Loucy (cell line): Measurements from ENCODE around the gene MAP6.
A peak's percentile ranks its signal among the peaks of the same experiment; 100 is the strongest.

Source experiments
- H2AFZ ChIP-seq: fragments of 200-600 bp; sonication (generic); 2 replicates; pipeline ENCODE4 v1.6.0; 2016; ENCODE audit warnings: antibody characterized with exemption, mild to moderate bottlenecking, low read length, moderate library complexity
- H3F3A ChIP-seq: fragments of 200-600 bp; 2 replicates; pipeline ENCODE4 v1.6.0; 2016; ENCODE audit warnings: antibody characterized with exemption, low read depth, mild to moderate bottlenecking
- H3K27me3 ChIP-seq: fragments of 200-600 bp; sonication (generic); 2 replicates; pipeline ENCODE4 v1.6.1; 2014; ENCODE audit warnings: low read length, mild to moderate bottlenecking; ENCODE audit not compliant: insufficient read depth, poor library complexity, severe bottlenecking
- H3K36me3 ChIP-seq: fragments of 200-600 bp; sonication (generic); 2 replicates; pipeline ENCODE4 v1.6.1; 2016; ENCODE audit warnings: low read length; ENCODE audit not compliant: insufficient read depth
- H3K4me1 ChIP-seq: fragments of 200-600 bp; sonication (generic); 2 replicates; pipeline ENCODE4 v1.5.1; 2014; ENCODE audit warnings: low read length, mild to moderate bottlenecking; ENCODE audit not compliant: insufficient read depth, poor library complexity, severe bottlenecking
- H3K4me2 ChIP-seq: fragments of 200-600 bp; sonication (generic); 2 replicates; pipeline ENCODE4 v1.6.0; 2014; ENCODE audit warnings: antibody characterized with exemption, low read length, low read depth, mild to moderate bottlenecking; ENCODE audit not compliant: poor library complexity, severe bottlenecking
- H3K4me3 ChIP-seq: fragments of 200-600 bp; sonication (generic); 2 replicates; pipeline ENCODE4 v1.5.1; 2014; ENCODE audit warnings: low read length, mild to moderate bottlenecking, mixed read lengths; ENCODE audit not compliant: poor library complexity, severe bottlenecking
- H3K79me2 ChIP-seq: fragments of 200-600 bp; sonication (generic); 2 replicates; pipeline ENCODE4 v1.6.1; 2014; ENCODE audit warnings: low read length; ENCODE audit not compliant: insufficient read depth
- H3K9ac ChIP-seq: fragments of 200-600 bp; sonication (generic); 2 replicates; pipeline ENCODE4 v1.6.0; 2014; ENCODE audit warnings: mild to moderate bottlenecking, low read depth, low read length, moderate library complexity; ENCODE audit not compliant: poor library complexity, severe bottlenecking
- H3K9me2 ChIP-seq: fragments of 200-600 bp; sonication (generic); replicated peaks from 2 replicates; pipeline ENCODE4 v1.6.1; 2016; ENCODE audit warnings: low read depth, low read length, mixed read lengths
- H3K9me3 ChIP-seq: fragments of 200-600 bp; sonication (generic); 2 replicates; pipeline ENCODE4 v1.6.1; 2014; ENCODE audit warnings: mild to moderate bottlenecking, antibody characterized with exemption, low read length, low read depth; ENCODE audit not compliant: insufficient read depth
- H4K20me1 ChIP-seq: fragments of 200-600 bp; sonication (generic); 2 replicates; pipeline ENCODE4 v1.6.0; 2014; ENCODE audit warnings: antibody characterized with exemption, low read length, mild to moderate bottlenecking; ENCODE audit not compliant: insufficient read depth, poor library complexity, severe bottlenecking
- EZH2phosphoT487 ChIP-seq: fragments of 200-600 bp; IDR thresholded peaks from 2 replicates; pipeline ENCODE4 v1.6.1; 2018; ENCODE audit warnings: antibody characterized with exemption, mild to moderate bottlenecking, moderate library complexity, borderline replicate concordance
- TF ChIP-seq, protein P1 (sequence below): fragments of 200-600 bp; sonication (generic); conservative IDR thresholded peaks from 2 replicates; pipeline ENCODE4 v1.5.1; 2014; ENCODE audit warnings: mild to moderate bottlenecking, antibody characterized with exemption, low read length

Gene MAP6

DNA sequence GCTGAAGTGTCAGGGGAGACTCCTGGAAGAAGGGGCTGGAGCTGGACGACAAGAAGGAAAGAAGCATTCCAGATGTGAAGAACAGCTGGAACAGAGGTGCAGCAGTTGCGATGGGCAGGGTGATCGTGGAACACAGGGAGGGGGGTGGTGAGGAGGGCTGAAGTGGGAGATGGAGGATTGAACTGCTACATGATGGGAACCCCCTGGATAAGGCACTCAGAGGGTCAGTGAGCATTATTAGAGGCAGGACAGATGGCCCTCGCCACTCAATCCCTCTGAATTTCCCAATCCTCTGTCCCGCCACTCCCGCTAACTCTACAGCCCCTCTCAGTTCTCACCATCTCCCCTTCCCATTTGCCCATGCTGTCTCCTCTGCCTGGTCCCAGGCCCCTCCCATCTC, 92.8 kb downstream of the MAP6 start:
- Histone ChIP-seq H3K36me3 (no peaks in the 10 kb centered on the region), H3K4me1 (no peaks in the 10 kb centered on the region), H2AFZ (no peak overlapping the region), H3K27me3 (no peaks in the 10 kb centered on the region), H3K9me2 (no peaks in the 10 kb centered on the region), H3K4me3 (no peak overlapping the region), H3K9ac (no peak overlapping the region), H3K4me2 (no peak overlapping the region), H3F3A (no peaks in the 10 kb centered on the region), H3K79me2 (no peaks in the 10 kb centered on the region), H3K9me3 (no peaks in the 10 kb centered on the region), H4K20me1 (no peaks in the 10 kb centered on the region)
- TF ChIP-seq EZH2phosphoT487 = no peak
- TF ChIP-seq, protein P1, sequence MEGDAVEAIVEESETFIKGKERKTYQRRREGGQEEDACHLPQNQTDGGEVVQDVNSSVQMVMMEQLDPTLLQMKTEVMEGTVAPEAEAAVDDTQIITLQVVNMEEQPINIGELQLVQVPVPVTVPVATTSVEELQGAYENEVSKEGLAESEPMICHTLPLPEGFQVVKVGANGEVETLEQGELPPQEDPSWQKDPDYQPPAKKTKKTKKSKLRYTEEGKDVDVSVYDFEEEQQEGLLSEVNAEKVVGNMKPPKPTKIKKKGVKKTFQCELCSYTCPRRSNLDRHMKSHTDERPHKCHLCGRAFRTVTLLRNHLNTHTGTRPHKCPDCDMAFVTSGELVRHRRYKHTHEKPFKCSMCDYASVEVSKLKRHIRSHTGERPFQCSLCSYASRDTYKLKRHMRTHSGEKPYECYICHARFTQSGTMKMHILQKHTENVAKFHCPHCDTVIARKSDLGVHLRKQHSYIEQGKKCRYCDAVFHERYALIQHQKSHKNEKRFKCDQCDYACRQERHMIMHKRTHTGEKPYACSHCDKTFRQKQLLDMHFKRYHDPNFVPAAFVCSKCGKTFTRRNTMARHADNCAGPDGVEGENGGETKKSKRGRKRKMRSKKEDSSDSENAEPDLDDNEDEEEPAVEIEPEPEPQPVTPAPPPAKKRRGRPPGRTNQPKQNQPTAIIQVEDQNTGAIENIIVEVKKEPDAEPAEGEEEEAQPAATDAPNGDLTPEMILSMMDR = no peak

DNA sequence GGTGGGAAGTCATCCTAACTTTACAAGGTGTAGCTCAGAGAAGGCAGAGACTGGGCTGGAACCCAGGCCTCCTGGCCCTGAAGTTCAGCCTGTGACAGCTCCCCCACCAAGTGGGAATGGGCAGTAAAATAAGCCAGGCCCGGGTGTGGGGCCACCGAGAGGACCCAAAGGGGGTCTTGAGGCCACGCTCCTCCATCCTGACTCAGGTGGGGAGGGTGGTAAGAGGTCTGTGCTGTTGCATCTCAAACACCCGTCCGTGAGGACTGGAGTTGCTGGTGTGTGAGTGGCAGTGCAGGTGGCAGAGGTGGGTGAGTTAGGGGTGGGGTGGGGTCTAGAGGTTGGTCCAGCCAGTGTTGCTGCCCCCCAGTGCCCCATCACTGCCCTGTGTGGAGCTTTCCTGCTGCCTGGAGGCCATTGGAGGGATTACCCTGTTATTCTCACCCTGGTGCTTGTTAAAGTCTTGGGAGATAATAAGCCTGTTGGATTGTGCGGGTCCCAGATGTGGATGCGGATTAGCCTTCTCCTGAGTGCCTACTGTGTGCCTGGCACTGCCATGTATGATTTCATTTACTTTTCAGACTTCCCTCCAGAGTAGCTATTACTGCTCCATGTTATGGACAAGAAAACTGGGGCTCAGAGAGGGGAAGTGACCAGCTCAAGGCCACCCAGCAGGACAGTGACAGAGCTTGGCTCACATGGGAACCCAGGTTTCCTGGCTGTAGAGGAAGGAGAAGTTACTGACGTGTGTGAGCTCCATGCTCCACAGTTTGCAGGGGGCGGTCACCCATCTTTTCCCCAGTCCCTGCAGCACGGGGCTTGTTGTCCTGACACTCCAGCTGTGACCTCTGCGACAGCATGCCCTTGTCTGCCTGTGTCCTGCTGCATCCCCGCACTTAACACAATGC, 93.9 kb downstream of the MAP6 start:
- Histone ChIP-seq H3K9ac (no peak overlapping the region), H3K79me2 (no peaks in the 10 kb centered on the region), H3K9me3 (no peaks in the 10 kb centered on the region), H3K4me2 (no peak overlapping the region), H2AFZ (no peak overlapping the region), H3F3A (no peaks in the 10 kb centered on the region), H3K9me2 (no peaks in the 10 kb centered on the region), H3K4me3 (no peak overlapping the region), H3K4me1 (no peaks in the 10 kb centered on the region), H3K27me3 (no peaks in the 10 kb centered on the region), H3K36me3 (no peaks in the 10 kb centered on the region), H4K20me1 (no peaks in the 10 kb centered on the region)
- TF ChIP-seq EZH2phosphoT487 = no peak
- TF ChIP-seq, protein P1 = 0 out of 2 replicates have a peak, but pooled peaks have one; percentile 15

DNA sequence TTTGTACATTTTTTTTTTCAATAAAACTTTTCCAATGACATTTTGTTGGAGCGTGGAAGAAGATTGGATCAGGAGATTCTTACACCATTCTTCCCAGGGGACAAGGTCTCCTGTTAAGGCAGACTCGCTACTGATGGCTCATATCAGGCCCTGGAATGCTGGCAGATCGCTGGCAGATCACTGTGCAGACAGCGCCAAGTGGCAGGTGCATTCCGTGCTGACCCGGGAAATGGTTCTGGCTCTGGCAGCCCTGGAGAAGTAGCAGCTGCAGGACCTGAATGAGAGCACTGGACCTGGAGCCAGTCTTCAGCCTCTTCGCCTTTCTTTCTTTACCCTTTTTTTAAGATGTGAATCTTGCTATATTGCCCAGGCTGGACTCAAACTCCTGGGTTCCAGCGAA, 96.1 kb downstream of the MAP6 start:
- no peak for TF ChIP-seq EZH2phosphoT487
- TF ChIP-seq, protein P1 = no peak
- Histone ChIP-seq H3K9ac (no peak overlapping the region), H3F3A (no peaks in the 10 kb centered on the region), H3K36me3 (no peaks in the 10 kb centered on the region), H2AFZ (no peak overlapping the region), H3K79me2 (no peaks in the 10 kb centered on the region), H3K9me3 (no peaks in the 10 kb centered on the region), H3K4me1 (no peaks in the 10 kb centered on the region), H3K4me3 (no peak overlapping the region), H3K27me3 (no peaks in the 10 kb centered on the region), H3K9me2 (no peaks in the 10 kb centered on the region), H3K4me2 (no peak overlapping the region), H4K20me1 (no peaks in the 10 kb centered on the region)
